ENCODE measurements around the gene EPHA2.
A peak's percentile ranks its signal among the peaks of the same experiment; 100 is the strongest.
"Not testable (repeated sequence)": the region's sequence is repeated elsewhere in the genome, so short reads cannot be mapped to it uniquely, and the experiment has no call there.

Gene EPHA2

GRCh38 chr1:16166117-16166516, 10.2 kb upstream of the EPHA2 start:
- Histone ChIP-seq H3K9me3 (ENCODE audit: low read depth, low read length) (no peaks in the 10 kb centered on the region), H3K27ac (no peak overlapping the region), H3K4me3 (no peak overlapping the region), H3K36me3 (ENCODE audit: insufficient read depth, low read length) (no peaks in the 10 kb centered on the region), H3K9ac (ENCODE audit: insufficient read length) (no peak overlapping the region)
- TF ChIP-seq POLR2AphosphoS5 (IDR thresholded peaks at IDR 0.05; ENCODE audit: borderline replicate concordance, low read depth, low read length), result no peak
- no peak for TF ChIP-seq FOXP2 (optimal IDR thresholded peaks at IDR 0.05; ENCODE audit: control extremely low read depth, extremely low read length, insufficient read depth)
- no peak for TF ChIP-seq EZH2 (IDR thresholded peaks at IDR 0.05)
- no peak for DNase-seq (ENCODE audit: low read depth, low spot score)

- TF ChIP-seq POLR2AphosphoS5 (IDR thresholded peaks at IDR 0.05; ENCODE audit: borderline replicate concordance, low read depth, low read length), result no peak
- no peak for TF ChIP-seq EZH2 (IDR thresholded peaks at IDR 0.05)
- no peak for TF ChIP-seq FOXP2 (optimal IDR thresholded peaks at IDR 0.05; ENCODE audit: control extremely low read depth, extremely low read length, insufficient read depth)
- DNase-seq (ENCODE audit: low read depth, low spot score), result no peak
- no peak overlapping the region for H3K9ac ChIP-seq (ENCODE audit: insufficient read length)
- no peaks in the 10 kb centered on the region for H3K9me3 ChIP-seq (ENCODE audit: low read depth, low read length)
- H3K36me3 ChIP-seq (ENCODE audit: insufficient read depth, low read length), result no peaks in the 10 kb centered on the region
- H3K27ac ChIP-seq, result peak overlapping the region; percentile 67
- no peak overlapping the region for H3K4me3 ChIP-seq
Measured at GRCh38 chr1:16165548-16165947, 9.7 kb upstream of the EPHA2 start.

DNA sequence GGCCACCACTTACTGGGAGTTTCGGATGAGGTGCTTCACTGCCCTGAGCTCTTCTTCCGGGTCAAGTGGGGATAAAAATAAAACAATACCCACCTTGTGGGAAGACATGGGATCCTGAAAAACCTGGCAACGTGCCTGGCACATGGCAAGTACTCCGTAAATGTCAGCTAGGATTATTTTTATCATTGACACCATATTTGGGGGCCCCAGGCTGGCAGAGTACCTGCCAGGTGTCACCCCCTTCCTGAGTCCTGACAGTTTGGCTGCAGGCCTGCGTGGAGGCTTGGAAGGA, 9.2 kb upstream of the EPHA2 start:
- TF ChIP-seq FOXP2 (optimal IDR thresholded peaks at IDR 0.05; ENCODE audit: control extremely low read depth, extremely low read length, insufficient read depth) (no peak), POLR2AphosphoS5 (IDR thresholded peaks at IDR 0.05; ENCODE audit: borderline replicate concordance, low read depth, low read length) (no peak), EZH2 (IDR thresholded peaks at IDR 0.05) (no peak)
- no peak for DNase-seq (ENCODE audit: low read depth, low spot score)
- peak overlapping the region; percentile 67 for H3K27ac ChIP-seq
- no peak overlapping the region for H3K9ac ChIP-seq (ENCODE audit: insufficient read length)
- no peaks in the 10 kb centered on the region for H3K9me3 ChIP-seq (ENCODE audit: low read depth, low read length)
- H3K36me3 ChIP-seq (ENCODE audit: insufficient read depth, low read length), result no peaks in the 10 kb centered on the region
- H3K4me3 ChIP-seq, result no peak overlapping the region

DNA sequence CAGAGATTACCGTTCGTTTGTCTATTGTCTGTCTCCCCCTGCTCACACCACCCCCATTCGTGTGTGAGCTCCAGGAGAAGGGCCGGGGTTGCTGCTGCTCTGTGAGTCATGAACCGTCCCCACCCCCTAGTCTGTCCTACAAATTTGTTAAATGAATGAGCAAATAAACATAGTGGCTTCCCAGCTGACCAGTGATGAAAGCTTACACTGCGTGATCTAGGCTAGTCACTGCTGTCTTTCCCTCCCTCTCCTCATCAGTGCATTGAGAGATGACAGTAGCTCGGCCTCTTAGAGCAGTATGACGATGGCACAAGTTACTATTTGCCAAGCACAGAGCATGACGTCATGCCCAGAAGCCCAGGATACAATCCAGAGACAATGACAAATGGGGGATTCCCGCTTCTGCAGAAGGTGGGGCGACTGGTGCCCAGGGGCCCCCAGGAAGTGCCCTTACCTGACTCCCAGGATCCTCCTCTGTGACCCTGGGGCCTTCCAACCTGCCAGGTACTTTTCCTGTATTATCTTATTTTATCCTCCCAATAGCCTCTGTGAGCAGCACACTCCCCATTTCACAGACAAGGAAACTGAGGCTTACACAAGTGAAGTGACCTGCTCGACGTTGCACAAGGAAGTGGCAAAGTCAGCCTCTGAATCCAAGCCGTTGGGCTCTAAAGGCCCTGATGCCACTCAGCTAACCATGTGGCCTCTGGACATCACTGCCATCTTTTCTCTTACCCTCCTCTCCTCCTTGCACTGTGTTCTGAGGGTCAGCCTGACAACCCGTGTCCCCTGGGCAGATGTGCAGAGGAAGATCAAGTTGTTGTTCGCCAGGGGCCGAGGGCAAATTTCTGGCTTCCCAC, 8.6 kb upstream of the EPHA2 start:
- TF ChIP-seq EZH2 (IDR thresholded peaks at IDR 0.05), result no peak
- TF ChIP-seq POLR2AphosphoS5 (IDR thresholded peaks at IDR 0.05; ENCODE audit: borderline replicate concordance, low read depth, low read length), result no peak
- TF ChIP-seq FOXP2 (optimal IDR thresholded peaks at IDR 0.05; ENCODE audit: control extremely low read depth, extremely low read length, insufficient read depth), result no peak
- DNase-seq (ENCODE audit: low read depth, low spot score), result no peak
- Histone ChIP-seq H3K9me3 (ENCODE audit: low read depth, low read length) (no peaks in the 10 kb centered on the region), H3K27ac (peak overlapping the region; percentile 67; the same call in 1 of the 2 replicates), H3K36me3 (ENCODE audit: insufficient read depth, low read length) (no peaks in the 10 kb centered on the region), H3K9ac (ENCODE audit: insufficient read length) (no peak overlapping the region), H3K4me3 (no peak overlapping the region)

DNA sequence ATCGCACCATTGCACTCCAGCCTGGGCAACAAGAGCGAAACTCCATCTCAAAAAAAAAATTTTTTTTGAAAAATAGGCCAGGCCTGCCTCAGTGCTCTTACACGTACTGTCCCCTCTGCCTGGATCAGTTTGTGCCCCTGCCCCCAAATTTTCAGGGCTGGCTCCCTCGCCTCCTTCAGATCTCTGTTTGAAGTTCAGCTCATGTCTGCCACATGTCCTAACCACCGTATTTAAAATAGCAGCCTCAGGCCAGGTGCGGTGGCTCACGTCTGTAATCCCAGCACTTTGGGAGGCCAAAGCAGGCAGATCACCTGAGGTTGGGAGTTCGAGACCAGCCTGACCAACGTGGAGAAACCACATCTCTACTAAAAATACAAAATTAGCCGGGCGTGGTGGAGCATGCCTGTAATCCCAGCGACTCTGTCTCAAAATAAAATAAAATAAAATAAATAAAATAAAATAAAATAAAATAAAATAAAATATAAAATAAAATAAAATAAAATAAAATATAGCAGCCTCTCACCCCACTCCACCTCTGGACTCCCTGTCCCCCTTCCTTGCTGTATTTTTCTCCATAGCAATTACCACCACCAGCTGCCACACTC, 7.8 kb upstream of the EPHA2 start:
- H3K36me3 ChIP-seq (ENCODE audit: insufficient read depth, low read length); H3K9ac ChIP-seq (ENCODE audit: insufficient read length); H3K27ac ChIP-seq: not testable (repeated sequence)

GRCh38 chr1:16162163-16162822, 6.4 kb upstream of the EPHA2 start:
- Histone ChIP-seq H3K4me3 (peak overlapping the region; percentile 26), H3K9me3 (ENCODE audit: low read depth, low read length) (no peaks in the 10 kb centered on the region), H3K27ac (no peak overlapping the region), H3K9ac (ENCODE audit: insufficient read length) (no peak overlapping the region), H3K36me3 (ENCODE audit: insufficient read depth, low read length) (no peaks in the 10 kb centered on the region)
- TF ChIP-seq EZH2 (IDR thresholded peaks at IDR 0.05) (no peak), POLR2AphosphoS5 (IDR thresholded peaks at IDR 0.05; ENCODE audit: borderline replicate concordance, low read depth, low read length) (peak; percentile 19; the same call in 1 of the 2 replicates)
- DNase-seq (ENCODE audit: low read depth, low spot score), result no peak

More for the DNA sequence above, 7.8 kb upstream of the EPHA2 start:
- H3K4me3 ChIP-seq; H3K9me3 ChIP-seq (ENCODE audit: low read depth, low read length); DNase-seq (ENCODE audit: low read depth, low spot score): not testable (repeated sequence)

DNA sequence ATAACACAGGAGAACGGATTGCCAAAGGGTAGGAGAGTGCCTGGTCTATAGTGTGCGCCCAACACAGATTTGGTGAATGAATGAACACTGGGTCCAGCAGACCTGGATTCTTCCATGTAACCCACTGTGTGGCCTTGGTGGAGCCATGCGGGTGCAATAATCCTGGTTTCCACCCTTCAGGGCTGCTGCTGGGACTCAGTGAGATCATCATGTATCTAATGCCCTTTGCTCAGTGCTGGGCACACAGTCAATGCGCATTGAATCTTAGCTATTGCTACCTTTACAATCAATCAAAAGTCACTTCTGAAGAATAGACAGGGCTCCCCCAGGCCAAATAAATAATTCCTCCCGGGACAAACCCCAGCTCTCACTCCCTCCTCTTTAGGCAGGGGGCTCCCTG, 5.8 kb upstream of the EPHA2 start:
- H3K9me3 ChIP-seq (ENCODE audit: low read depth, low read length), result no peaks in the 10 kb centered on the region
- no peak overlapping the region for H3K27ac ChIP-seq
- DNase-seq (ENCODE audit: low read depth, low spot score), result no peak
- H3K36me3 ChIP-seq (ENCODE audit: insufficient read depth, low read length), result no peaks in the 10 kb centered on the region
- H3K4me3 ChIP-seq, result no peak overlapping the region
- H3K9ac ChIP-seq (ENCODE audit: insufficient read length), result no peak overlapping the region
- TF ChIP-seq POLR2AphosphoS5 (IDR thresholded peaks at IDR 0.05; ENCODE audit: borderline replicate concordance, low read depth, low read length), result no peak
- TF ChIP-seq EZH2 (IDR thresholded peaks at IDR 0.05), result no peak
- no peak for TF ChIP-seq FOXP2 (optimal IDR thresholded peaks at IDR 0.05; ENCODE audit: control extremely low read depth, extremely low read length, insufficient read depth)

DNA sequence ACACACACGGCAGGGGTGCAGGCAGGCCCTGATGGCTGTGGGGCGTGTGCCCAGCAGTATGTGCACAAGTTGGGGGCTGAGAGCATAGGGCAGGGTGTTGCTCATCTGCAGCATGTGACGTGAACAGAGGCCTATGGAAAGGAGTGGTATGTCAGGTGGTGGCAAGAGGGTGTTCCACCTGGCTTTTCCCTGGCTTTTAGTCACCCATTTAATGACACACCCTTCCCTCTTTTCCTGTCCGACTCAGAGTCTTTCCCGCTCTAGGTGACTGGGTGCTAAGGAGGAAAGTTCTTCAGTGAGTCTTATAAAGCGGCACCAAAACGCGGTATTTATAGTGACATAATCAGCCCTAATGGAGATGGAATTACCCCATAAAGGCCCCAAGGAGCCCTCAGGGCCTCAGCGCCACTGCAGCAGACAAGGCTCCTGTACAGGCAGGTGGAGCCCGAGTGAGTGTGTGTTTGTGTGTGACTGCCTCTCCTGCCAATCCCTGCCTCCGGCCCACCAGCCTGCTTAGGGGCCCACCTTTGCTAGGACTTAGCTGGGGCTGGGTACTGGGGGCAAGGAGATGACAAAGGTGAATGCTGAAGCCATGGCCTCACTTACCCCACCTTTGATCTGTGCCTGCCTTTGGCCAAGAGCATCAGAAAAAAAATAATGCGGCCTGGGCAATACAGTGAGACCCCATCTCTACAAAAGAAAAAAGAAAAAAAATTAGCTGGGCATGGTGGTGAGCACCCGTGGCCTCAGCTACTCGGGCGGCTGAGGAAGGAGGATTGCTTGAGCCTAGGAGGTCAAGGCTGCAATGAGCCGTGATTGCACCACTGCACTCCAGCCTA, 3.3 kb upstream of the EPHA2 start:
- TF ChIP-seq FOXP2 (optimal IDR thresholded peaks at IDR 0.05; ENCODE audit: control extremely low read depth, extremely low read length, insufficient read depth) (no peak), POLR2AphosphoS5 (IDR thresholded peaks at IDR 0.05; ENCODE audit: borderline replicate concordance, low read depth, low read length) (no peak), EZH2 (IDR thresholded peaks at IDR 0.05) (no peak)
- Histone ChIP-seq H3K4me3 (no peak overlapping the region), H3K9ac (ENCODE audit: insufficient read length) (no peak overlapping the region), H3K9me3 (ENCODE audit: low read depth, low read length) (no peaks in the 10 kb centered on the region), H3K27ac (0 out of 2 replicates have a peak overlapping the region, but pooled peaks have one; percentile 38), H3K36me3 (ENCODE audit: insufficient read depth, low read length) (no peaks in the 10 kb centered on the region)
- no peak for DNase-seq (ENCODE audit: low read depth, low spot score)
